Measurements from ENCODE around the gene FAM53B.
A peak's percentile ranks its signal among the peaks of the same experiment; 100 is the strongest.
"Not testable (repeated sequence)": the region's sequence is repeated elsewhere in the genome, so short reads cannot be mapped to it uniquely, and the experiment has no call there.

FAM53B gene

GRCh38 chr10:124628676-124629021 lies 115.5 kb downstream of the FAM53B start:
- no peak for DNase-seq (ENCODE audit: low spot score)

DNA sequence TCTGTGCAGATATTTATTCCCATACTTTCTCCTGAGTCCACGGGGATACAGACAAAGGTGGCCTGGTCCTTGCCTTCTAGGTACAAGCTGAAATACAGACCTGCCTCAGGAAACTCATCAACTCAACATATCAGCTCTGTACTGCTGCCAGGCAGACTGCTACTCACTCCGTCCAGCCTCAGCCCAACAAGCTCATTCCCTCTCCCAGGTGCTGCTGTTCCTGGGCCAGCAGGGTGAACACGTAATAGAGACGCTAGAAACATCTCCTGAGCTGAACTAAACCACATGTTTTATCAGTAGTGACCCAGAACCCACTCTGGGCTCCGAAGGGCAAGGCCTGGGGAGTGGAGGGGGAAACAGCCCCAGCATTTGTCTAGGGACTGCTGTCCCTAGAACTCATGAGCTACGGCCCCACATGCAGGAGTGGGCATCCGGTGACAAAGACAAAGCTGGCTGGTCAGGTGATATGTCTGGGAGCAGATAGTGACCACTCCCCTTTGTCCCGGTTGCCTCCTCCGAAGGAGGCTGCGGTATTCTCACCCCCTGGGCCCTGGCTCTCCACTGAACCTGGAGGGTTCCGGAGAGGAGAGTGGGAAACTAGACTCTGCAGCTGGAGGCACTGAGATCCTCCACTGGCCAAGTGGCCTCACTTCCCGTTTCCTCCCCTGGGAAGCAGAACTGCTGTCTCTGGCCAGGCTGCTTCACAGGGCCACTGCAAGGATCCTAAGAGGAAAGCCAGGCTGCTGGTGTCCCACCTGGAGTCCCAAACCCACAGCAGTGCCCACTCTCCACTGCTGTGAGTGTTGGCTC lies 116.1 kb downstream of the FAM53B start:
- no peak for DNase-seq (ENCODE audit: low spot score)

GRCh38 chr10:124626759-124627380 lies 117.3 kb downstream of the FAM53B start:
- DNase-seq (ENCODE audit: low spot score) = no peak

- no peak for DNase-seq (ENCODE audit: low spot score)
Measured at GRCh38 chr10:124625831-124626238, 118.3 kb downstream of the FAM53B start.

DNA sequence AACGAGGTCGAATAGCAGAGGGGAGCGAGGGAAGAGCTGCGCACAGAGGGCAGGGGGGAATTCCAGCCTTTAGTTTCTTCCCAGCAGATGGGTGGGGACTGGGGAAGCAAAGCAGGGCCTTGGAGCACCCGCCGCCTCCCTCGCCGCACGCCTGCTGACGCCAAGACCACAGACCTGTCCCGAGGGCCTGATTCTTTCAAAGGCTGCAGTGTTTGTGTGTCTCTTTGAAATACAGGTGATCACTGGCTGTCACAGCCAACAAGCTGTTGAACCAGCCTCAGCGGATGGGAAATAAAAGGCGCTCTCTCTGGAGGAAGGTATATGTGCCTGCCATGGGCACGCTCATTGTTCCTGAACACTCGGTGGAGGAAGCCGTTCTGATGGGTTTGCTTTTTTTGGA lies 119.3 kb downstream of the FAM53B start:
- DNase-seq (ENCODE audit: low spot score) = no peak

DNA sequence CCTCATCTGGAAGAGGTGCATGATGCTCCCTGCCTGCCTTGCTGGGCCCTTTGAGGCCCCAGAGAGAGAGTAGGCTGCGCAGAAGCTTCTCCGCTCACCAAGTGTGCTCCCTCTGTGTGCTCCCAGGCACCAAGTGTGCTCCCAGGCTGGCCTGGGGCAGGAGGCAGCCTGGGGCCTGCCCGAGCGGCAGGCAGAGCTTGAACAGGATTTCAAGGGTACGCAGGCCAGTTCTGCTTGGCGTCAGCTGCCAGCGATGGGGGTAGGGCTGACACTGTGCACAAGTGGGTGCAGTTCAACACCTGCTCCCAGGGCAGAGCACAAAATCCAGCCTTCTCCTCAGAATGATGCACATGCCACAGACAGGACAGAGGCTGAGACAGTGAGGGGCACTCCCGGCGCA lies 119.7 kb downstream of the FAM53B start:
- DNase-seq (ENCODE audit: low spot score) = no peak

- no peak for DNase-seq (ENCODE audit: low spot score)
Measured at GRCh38 chr10:124624006-124624405, 120.2 kb downstream of the FAM53B start.

DNA sequence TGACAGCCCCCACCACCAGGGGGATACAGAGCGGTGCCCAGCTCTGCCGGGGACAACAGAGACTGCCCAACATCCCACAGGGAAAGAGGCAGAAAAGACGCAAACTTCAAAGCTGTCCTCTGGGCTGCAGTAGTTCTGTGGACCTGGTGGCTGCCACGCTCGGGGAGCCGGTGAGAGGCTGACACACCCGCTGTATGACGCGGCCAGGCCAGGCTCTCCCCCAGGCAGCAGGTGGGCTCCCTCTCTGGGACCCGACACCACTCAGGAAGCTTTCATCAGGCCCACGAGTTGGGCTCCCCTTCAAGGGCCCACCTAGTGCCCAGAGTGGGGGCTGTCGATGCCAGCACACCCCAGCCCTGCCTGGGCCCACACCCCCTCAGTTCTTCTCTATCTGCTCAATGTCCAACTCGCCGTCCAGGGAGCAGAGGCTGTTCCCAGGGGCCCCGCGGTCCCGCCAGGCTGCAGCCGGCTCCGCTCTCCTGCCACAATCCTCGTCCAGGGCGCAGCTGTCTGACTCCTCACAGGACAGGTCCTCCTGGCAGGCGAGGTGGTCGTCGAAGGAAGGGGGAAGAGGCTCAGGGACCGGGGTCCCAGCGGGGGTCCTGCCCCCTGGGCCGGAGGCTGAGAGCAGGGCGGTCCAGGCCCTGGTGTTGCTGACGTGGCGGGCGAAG lies 121.2 kb downstream of the FAM53B start:
- DNase-seq (ENCODE audit: low spot score) = no peak

DNA sequence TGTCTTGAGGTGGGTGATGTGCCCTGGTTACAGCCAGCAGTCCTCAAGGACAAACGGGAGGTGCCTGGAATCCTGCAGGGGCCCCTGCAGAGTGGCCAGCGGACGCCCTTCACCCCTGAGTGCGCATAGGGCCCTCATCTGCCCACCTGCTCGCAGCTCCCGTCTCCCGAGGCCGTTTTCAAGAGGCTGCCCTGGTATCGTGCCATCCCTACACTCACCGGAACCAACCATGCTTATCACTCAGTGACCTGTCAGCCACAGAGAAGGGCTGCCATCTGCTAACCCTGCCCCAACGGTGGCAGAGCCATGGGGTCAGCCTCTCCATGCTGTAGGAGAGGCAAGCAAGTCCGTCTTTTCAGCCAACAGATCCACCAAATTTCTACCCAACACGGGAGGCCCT lies 122.0 kb downstream of the FAM53B start:
- no peak for DNase-seq (ENCODE audit: low spot score)

- DNase-seq (ENCODE audit: low spot score) = no peak
Measured at GRCh38 chr10:124621637-124622036, 122.5 kb downstream of the FAM53B start.

DNA sequence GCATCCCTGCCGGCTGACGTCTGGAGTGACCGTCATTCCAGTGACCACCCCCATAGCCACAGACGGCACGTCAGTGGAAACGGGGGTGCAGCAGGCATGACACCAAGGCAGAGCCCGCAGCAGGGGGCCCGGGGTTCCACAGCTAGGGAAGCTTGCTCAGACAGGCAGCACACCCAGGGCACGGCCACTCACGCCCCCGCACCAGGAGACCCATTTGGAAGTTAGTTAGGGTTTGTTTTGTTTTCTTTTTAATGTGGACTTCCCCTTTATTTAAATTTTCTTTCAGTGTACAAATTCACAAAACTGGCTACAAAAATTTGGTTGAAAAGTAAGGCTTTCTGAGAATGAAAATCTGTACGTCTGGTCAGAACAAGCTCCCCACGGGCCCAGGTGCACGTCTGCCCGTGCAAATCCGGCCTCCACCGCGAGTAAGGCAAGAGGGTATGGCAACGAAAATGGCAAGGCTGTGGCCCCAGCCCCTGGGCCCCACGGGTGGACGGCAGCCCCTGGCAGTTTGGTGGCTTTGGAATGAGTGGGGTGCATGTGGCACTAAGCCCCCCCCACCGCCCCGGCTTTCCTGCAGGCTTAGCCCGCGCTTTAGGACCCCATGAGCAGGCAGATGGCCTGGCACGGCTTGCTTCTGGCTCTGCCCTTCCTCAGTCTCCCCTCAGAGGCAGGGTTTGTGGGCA lies 124.2 kb downstream of the FAM53B start:
- DNase-seq (ENCODE audit: low spot score) = no peak

DNA sequence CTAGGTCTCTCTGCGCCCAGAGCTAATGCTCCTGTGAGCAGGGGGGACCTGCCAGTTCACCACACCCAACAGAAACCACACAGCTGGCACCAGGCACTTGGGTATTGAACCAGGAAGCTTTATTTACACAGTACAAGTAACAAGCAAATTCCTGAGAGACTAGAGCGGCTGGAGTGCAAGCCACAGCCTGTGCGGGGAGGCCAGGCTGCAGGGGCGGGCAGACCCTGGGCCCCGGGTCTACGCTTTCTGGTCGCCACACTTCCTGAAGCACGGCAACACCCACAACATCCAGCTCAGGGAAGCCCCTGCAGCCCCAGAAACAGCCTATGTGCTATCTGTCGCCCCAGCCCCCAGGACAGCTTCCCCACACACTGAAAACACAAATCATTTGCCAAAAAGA lies 125.0 kb downstream of the FAM53B start:
- DNase-seq (ENCODE audit: low spot score) = no peak

GRCh38 chr10:124618470-124619073 lies 125.6 kb downstream of the FAM53B start:
- DNase-seq (ENCODE audit: low spot score) = no peak

GRCh38 chr10:124616836-124617130 lies 127.4 kb downstream of the FAM53B start:
- no peak for DNase-seq (ENCODE audit: low spot score)

DNA sequence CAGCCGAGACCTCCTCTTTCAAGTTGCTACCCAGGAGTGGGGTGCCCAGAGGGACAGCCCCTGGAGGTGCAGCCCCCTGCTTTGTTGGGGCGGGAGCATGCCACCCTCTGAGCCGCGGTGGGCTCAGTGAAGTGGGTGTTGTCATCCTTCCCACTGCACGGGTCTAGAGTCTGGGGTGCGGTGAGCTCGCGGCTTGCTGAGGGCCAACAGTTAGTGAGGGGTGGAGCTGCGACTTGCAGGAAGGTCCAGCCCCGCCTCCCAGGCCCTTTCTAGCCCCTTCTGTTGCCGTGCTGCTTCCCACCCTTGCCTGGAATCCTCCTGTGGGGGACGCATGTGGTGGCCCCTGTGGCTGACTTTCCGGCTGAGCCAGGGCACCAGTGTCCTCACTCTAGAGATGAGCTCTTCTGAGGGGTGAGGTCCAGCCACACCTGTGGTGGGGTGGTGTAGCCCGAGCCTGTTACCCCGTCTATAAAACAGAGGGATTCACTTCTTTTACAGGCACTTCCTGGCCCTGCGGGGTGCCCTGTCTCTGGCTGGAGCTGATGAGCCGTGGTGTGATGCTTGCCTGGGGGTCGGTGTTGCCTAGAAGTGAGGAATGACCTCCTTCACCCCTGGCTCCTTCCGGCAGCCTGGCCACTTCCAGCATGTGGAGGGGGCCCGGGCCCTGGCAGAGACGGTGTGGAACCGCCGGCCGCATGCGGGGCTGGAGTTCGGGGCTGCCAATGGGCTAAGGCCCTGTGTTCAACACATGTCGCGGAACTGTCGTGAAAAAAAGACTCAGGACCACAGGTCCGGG lies 127.9 kb downstream of the FAM53B start:
- no peak for DNase-seq (ENCODE audit: low spot score)

GRCh38 chr10:124615259-124615658 lies 128.9 kb downstream of the FAM53B start:
- DNase-seq (ENCODE audit: low spot score) = no peak

DNA sequence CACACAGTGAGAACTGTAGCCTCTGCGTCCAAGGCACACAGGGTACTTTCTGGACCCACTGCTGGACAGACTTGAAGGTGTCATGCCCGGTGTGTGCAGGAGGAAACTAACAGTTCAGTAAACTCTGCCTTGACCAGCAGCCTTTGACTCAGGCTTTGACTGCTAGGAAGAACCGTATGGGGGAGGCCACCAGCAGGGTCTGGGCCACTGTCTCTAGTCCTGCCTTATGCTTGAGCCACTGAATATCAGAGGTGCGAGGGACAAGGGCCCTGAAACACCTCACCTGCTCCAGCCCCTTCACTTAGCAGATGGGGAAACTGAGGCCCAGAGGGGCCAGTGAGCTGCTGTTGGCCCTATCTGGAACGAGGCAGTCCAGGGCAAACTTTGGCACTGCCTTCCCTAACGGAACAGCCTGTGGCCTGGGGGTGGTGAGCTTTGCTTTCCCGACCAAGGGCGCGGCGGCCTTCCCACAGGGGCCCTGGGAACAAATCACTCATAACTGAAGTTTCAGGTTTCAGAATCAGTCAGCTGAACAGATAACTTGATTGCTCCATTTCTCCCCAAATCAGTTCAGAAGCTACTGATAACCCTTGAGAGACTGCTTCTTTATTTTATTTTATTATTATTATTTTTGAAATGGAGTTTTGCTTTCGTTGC lies 130.0 kb downstream of the FAM53B start:
- DNase-seq (ENCODE audit: low spot score) = no peak

- DNase-seq (ENCODE audit: low spot score) = peak; percentile 13
Measured at GRCh38 chr10:124612611-124613498, 131.3 kb downstream of the FAM53B start.

DNA sequence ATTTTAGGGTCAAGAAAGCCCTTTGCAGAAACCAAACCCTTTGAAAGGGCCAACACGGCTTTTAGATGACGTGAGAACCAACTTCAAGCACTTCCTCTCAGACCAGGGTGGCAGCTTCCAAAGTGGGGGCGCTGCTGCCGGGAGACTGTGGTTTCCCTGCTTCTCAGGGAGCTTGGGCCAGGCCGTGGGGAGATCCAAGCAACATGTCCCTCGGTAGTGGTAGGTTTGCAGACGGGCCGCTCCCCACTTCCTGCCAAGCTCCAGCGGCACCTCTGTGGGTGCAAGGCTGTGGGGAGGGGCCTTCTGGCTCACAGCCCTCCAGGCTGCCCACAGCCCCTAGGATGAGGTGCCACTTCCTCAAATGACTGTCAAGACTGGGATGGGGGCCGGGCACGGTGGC lies 132.4 kb downstream of the FAM53B start:
- no peak for DNase-seq (ENCODE audit: low spot score)

- DNase-seq (ENCODE audit: low spot score) = not testable (repeated sequence)
Measured at GRCh38 chr10:124610851-124611250, 133.3 kb downstream of the FAM53B start.

Data from AG08395 (cell line).